HG03520 (cell line): ENCODE measurements around the gene GSTM4.

Experiments used
- ATAC-seq: cut with Tn5 transposase; IDR thresholded peaks from one replicate; pipeline ENCODE4 v1.9.1; 2021; ENCODE audit warnings: mild to moderate bottlenecking, moderate library complexity; ENCODE audit not compliant: unreplicated experiment

GSTM4 gene

GRCh38 chr1:109636201-109636952 is 19.5 kb upstream of the GSTM4 start:
- ATAC-seq: no peak

- ATAC-seq: no peak
Observed at GRCh38 chr1:109637446-109637845, 18.5 kb upstream of the GSTM4 start.

GRCh38 chr1:109639063-109639840 is 16.6 kb upstream of the GSTM4 start:
- no peak for ATAC-seq

- ATAC-seq: no peak
Observed at GRCh38 chr1:109639841-109640184, 16.1 kb upstream of the GSTM4 start.

- no peak for ATAC-seq
Observed at GRCh38 chr1:109640285-109640865, 15.5 kb upstream of the GSTM4 start.

- no peak for ATAC-seq
Observed at GRCh38 chr1:109641078-109641740, 14.7 kb upstream of the GSTM4 start.

- no peak for ATAC-seq
Observed at GRCh38 chr1:109641861-109642260, 14.0 kb upstream of the GSTM4 start.

- no peak for ATAC-seq
Observed at GRCh38 chr1:109642626-109643025, 13.3 kb upstream of the GSTM4 start.

GRCh38 chr1:109643385-109644230 is 12.3 kb upstream of the GSTM4 start:
- peak; percentile 79 for ATAC-seq

- ATAC-seq: no peak
Observed at GRCh38 chr1:109644670-109645069, 11.2 kb upstream of the GSTM4 start.

- ATAC-seq: no peak
Observed at GRCh38 chr1:109649491-109649914, 6.4 kb upstream of the GSTM4 start.

GRCh38 chr1:109650609-109651008 is 5.3 kb upstream of the GSTM4 start:
- no peak for ATAC-seq

- ATAC-seq: no peak
Observed at GRCh38 chr1:109652402-109652801, 3.5 kb upstream of the GSTM4 start.

GRCh38 chr1:109653306-109653705 is 2.6 kb upstream of the GSTM4 start:
- no peak for ATAC-seq

- ATAC-seq: no peak
Observed at GRCh38 chr1:109654519-109654918, 1.4 kb upstream of the GSTM4 start.

- ATAC-seq: no peak
Observed at GRCh38 chr1:109657395-109657794, 1.5 kb downstream of the GSTM4 start.

GRCh38 chr1:109657970-109658369 is 2.1 kb downstream of the GSTM4 start:
- ATAC-seq: no peak

- no peak for ATAC-seq
Observed at GRCh38 chr1:109658533-109659042, 2.7 kb downstream of the GSTM4 start.

GRCh38 chr1:109659145-109659544 is 3.2 kb downstream of the GSTM4 start:
- no peak for ATAC-seq

- ATAC-seq: no peak
Observed at GRCh38 chr1:109659997-109660690, 4.2 kb downstream of the GSTM4 start.
